Epithelial cell of proximal tubule (primary cell): Measurements from ENCODE around the gene RSPH1. TPM values are rescaled to one million over a fixed set of nuclear protein-coding genes. Genes with fewer than 3 reads are reported as not detected.

Experiments
- DNase-seq: peaks from one replicate; pipeline ENCODE4 v3.0.0-alpha.2; 2011; ENCODE audit warnings: low read depth
- H3K4me3 ChIP-seq: 2 replicates; pipeline ENCODE4 v1.5.1; 2011; ENCODE audit warnings: low read depth, mild to moderate bottlenecking, low read length
- total RNA-seq: library from RNA; depleted of rRNA; stranded (reverse); fragments of >200 nt; gene quantifications from 2 replicates; pipeline ENCODE4 v1.2.3, GENCODE V29; 2015
- TF ChIP-seq, protein P1 (sequence below): conservative IDR thresholded peaks from 2 replicates; pipeline ENCODE4 v1.5.1; 2012; ENCODE audit warnings: low read depth, mild to moderate bottlenecking, low read length

The RSPH1 gene
- total RNA-seq, 1 donor from 2014 or later, result 1.8 TPM

DNA sequence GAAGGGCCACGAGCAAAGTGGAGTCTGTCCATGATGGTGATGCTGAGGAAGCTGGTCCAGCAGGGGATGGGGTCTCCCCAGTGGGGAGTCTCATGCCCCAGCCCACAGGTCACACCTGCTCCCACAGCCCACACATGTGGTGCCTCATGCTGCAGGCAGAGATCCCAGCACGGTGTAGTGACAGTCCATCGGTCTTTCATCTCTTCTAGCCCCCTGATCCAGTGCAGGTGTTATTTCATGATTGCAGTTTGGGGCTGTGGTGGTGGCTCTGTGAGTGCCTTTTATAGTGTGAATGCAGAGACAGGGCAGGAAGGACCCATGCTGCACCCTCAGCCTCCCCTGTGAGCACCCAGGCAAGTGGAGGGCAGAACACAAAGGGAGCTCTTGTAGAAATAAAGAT is 47.3 kb downstream of the RSPH1 start:
- DNase-seq, result no peak
- TF ChIP-seq, protein P1, sequence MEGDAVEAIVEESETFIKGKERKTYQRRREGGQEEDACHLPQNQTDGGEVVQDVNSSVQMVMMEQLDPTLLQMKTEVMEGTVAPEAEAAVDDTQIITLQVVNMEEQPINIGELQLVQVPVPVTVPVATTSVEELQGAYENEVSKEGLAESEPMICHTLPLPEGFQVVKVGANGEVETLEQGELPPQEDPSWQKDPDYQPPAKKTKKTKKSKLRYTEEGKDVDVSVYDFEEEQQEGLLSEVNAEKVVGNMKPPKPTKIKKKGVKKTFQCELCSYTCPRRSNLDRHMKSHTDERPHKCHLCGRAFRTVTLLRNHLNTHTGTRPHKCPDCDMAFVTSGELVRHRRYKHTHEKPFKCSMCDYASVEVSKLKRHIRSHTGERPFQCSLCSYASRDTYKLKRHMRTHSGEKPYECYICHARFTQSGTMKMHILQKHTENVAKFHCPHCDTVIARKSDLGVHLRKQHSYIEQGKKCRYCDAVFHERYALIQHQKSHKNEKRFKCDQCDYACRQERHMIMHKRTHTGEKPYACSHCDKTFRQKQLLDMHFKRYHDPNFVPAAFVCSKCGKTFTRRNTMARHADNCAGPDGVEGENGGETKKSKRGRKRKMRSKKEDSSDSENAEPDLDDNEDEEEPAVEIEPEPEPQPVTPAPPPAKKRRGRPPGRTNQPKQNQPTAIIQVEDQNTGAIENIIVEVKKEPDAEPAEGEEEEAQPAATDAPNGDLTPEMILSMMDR, result no peak
- H3K4me3 ChIP-seq, result no peak overlapping the region

DNA sequence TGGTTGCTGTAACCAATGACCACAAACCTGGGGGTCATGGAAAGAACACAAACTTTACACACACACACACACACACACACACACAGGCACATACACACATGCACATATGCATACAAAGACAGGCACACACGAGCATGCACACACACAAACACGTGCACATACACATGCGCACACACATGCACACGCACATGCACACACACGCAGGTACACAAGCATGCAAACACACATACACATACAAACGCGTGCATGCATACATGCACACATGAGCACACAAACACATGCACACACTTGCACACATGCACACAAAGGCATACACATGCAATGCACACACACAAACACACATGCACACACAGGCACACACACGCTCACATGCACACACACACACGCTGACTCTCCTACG is 48.3 kb downstream of the RSPH1 start:
- DNase-seq, result no peak
- TF ChIP-seq, protein P1, result no peak
- H3K4me3 ChIP-seq, result no peak overlapping the region

DNA sequence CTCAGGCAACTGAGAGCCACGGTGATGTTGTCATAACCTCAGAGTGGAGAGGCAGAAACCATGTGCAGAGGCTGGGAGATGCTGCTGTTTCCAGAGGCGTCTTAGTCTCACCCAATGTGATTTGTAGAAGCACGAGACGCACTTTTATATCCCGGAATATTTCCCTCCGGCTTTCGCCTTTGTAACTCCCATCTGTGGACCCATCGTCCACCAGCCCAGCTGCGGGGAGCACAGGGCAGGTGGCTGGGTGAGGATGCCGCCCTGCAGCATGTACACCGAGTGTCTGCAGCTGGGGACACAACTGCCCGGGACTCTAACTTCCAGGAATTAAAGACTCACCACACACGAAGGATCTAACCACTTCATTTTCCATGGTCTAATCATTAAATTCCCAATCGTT is 48.8 kb downstream of the RSPH1 start:
- no peak overlapping the region for H3K4me3 ChIP-seq
- TF ChIP-seq, protein P1, result no peak
- no peak for DNase-seq

DNA sequence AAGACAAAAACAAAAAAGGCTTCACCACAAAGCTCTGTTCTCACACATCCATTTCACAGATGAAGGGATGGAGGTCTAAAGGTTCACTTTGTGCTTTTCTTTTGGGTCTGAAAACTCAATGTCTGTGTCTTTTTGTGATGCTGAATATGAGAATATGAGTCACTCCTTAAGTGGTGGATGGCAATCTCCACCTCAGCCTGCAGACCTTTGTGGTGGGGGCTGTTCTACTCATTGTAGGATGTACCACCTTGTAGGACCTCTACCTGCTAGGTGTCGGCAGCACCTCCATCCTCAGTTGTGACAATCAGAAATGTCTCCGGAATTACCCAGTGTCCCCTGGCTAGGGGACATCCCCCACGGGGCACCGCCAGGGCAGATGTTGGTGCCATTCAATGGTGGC is 49.5 kb downstream of the RSPH1 start:
- TF ChIP-seq, protein P1, result no peak
- no peak overlapping the region for H3K4me3 ChIP-seq
- DNase-seq, result no peak

DNA sequence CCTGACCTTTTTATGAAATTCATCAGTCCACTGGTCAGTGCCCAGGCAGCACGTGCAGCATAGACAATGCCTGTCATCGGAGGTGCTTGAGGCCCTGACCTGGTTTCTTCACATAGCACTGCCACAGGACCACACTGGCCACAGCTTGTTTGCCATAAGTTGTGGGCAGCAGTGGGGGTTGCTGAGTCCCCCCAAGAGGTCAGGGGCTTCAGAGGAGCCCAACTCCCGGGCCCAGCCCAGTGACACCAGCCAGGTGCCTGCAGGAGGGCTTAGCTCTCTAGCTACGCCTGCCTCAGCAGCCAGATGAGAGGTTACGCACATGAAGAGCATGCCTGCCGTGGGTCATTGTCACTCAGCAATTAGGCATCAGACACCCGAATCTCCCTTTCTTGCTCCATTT is 50.7 kb downstream of the RSPH1 start:
- H3K4me3 ChIP-seq, result no peak overlapping the region
- TF ChIP-seq, protein P1, result no peak
- DNase-seq, result no peak

DNA sequence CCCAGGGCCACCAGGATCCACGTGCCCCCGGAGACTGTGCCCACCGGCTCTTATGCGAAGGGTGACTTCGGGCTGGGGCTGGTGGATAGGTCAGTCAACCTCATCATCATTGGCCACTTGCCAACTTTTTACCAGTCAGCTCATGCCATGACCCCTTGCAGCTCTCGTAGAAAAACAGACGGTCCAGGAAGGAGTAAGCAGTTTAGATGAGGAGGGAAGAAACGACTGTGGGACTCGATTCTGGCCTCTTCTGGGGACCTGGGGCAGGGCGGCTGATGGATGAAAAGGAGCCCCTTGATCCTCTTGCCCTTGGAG is 51.3 kb downstream of the RSPH1 start:
- no peak overlapping the region for H3K4me3 ChIP-seq
- TF ChIP-seq, protein P1, result no peak

DNA sequence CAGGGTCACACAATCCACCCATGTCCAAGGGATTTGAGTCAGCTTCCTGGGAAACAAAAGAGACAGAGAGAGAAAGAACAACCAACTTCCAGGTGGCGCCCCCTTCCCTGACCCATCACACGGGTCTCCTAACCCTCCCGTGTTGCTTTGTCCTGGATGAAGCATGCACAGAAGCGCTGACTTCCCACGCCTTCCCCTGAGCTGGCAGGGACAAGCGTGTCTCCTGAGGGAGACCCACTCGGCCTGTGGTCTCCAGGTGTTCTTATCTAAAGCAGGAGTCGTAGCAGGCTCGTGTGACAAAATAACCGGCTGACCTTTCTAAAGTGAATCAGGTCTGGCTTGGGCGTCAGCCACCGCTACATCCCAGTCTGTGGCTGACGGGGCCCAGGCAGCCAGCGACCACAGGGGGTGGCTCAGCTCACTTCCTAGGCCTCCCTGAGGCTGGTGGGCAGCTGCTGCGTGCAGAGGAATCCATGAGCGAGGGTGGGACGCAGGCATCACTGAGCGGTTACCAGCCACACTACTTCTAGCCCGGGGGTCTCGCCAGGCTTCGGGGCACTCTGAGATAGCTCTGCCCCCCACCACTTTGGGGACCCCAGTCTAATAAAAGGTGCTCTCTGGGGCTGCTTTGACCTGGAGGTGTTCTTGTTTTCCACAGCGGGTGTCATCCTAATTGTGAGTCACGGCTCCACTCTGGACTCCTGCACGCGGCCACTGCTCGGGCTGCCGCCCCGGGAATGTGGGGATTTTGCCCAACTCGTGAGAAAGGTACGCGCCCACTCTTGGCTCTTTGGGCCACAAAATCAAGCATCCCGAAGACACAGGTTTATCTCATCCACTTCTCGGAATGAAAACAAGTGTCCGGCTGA is 51.9 kb downstream of the RSPH1 start:
- H3K4me3 ChIP-seq, result no peak overlapping the region
- TF ChIP-seq, protein P1, result no peak
- DNase-seq, result no peak

More for the DNA sequence above, 51.3 kb downstream of the RSPH1 start:
- no peak for DNase-seq
